HK-2 (cell line): ENCODE results near the gene HELQ.
"Not testable (repeated sequence)": the region's sequence is repeated elsewhere in the genome, so short reads cannot be mapped to it uniquely, and the experiment has no call there.

Experiments used
- DNase-seq: peaks from one replicate; pipeline ENCODE4 v3.0.0-alpha.2; 2018; ENCODE audit not compliant: unreplicated experiment

The HELQ gene

GRCh38 chr4:83440148-83440814 lies 15.3 kb downstream of the HELQ start:
- no peak for DNase-seq

- DNase-seq = no peak
These were observed 16.9 kb downstream of the HELQ start for GRCh38 chr4:83438719-83439118.

- no peak for DNase-seq
These were observed 18.9 kb downstream of the HELQ start for GRCh38 chr4:83436680-83437079.

- no peak for DNase-seq
These were observed 24.4 kb downstream of the HELQ start for GRCh38 chr4:83431200-83431599.

GRCh38 chr4:83418211-83418610 lies 37.4 kb downstream of the HELQ start:
- no peak for DNase-seq

GRCh38 chr4:83417566-83417965 lies 38.1 kb downstream of the HELQ start:
- DNase-seq = no peak

GRCh38 chr4:83413676-83414075 lies 41.9 kb downstream of the HELQ start:
- DNase-seq = no peak

GRCh38 chr4:83408908-83409307 lies 46.7 kb downstream of the HELQ start:
- DNase-seq = no peak

- no peak for DNase-seq
These were observed 49.5 kb downstream of the HELQ start for GRCh38 chr4:83405844-83406816.

GRCh38 chr4:83398158-83398557 lies 57.5 kb downstream of the HELQ start:
- not testable (repeated sequence) for DNase-seq

- DNase-seq = no peak
These were observed 61.7 kb downstream of the HELQ start for GRCh38 chr4:83393908-83394307.

GRCh38 chr4:83392562-83392961 lies 63.1 kb downstream of the HELQ start:
- no peak for DNase-seq

- DNase-seq = no peak
These were observed 64.7 kb downstream of the HELQ start for GRCh38 chr4:83390944-83391343.

- DNase-seq = no peak
These were observed 65.7 kb downstream of the HELQ start for GRCh38 chr4:83389756-83390505.

- DNase-seq = no peak
These were observed 66.4 kb downstream of the HELQ start for GRCh38 chr4:83389037-83389720.

GRCh38 chr4:83388313-83388676 lies 67.3 kb downstream of the HELQ start:
- no peak for DNase-seq

- no peak for DNase-seq
These were observed 67.9 kb downstream of the HELQ start for GRCh38 chr4:83387476-83388312.

- no peak for DNase-seq
These were observed 68.6 kb downstream of the HELQ start for GRCh38 chr4:83387012-83387411.

- DNase-seq = no peak
These were observed 72.8 kb downstream of the HELQ start for GRCh38 chr4:83382850-83383249.

- DNase-seq = no peak
These were observed 74.5 kb downstream of the HELQ start for GRCh38 chr4:83381173-83381572.

- no peak for DNase-seq
These were observed 77.2 kb downstream of the HELQ start for GRCh38 chr4:83378419-83378818.
